Measurements from ENCODE around the gene GPSM3. TPM values are rescaled to one million over a fixed set of nuclear protein-coding genes. Genes with fewer than 3 reads are reported as not detected.

The GPSM3 gene
- total RNA-seq, 2 donors from 2014 or later = 6.7 to 8.6 TPM

- no peak within 1 kb of the TSS for H3K9ac ChIP-seq (ENCODE audit: low read depth in 2 of 2, low read length in 2 of 2)
- H3K4me1 ChIP-seq = peaks cover 3% of the 10 kb centered on the region
- TF ChIP-seq, protein P1, sequence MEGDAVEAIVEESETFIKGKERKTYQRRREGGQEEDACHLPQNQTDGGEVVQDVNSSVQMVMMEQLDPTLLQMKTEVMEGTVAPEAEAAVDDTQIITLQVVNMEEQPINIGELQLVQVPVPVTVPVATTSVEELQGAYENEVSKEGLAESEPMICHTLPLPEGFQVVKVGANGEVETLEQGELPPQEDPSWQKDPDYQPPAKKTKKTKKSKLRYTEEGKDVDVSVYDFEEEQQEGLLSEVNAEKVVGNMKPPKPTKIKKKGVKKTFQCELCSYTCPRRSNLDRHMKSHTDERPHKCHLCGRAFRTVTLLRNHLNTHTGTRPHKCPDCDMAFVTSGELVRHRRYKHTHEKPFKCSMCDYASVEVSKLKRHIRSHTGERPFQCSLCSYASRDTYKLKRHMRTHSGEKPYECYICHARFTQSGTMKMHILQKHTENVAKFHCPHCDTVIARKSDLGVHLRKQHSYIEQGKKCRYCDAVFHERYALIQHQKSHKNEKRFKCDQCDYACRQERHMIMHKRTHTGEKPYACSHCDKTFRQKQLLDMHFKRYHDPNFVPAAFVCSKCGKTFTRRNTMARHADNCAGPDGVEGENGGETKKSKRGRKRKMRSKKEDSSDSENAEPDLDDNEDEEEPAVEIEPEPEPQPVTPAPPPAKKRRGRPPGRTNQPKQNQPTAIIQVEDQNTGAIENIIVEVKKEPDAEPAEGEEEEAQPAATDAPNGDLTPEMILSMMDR (IDR thresholded peaks at IDR 0.05) = no peak
- DNase-seq = no peak
- H3K36me3 ChIP-seq = peaks cover 4% of the 10 kb centered on the region
- no peaks in the 10 kb centered on the region for H3K9me3 ChIP-seq
- H3K4me3 ChIP-seq = no peak within 1 kb of the TSS
- H3K27ac ChIP-seq = no peak within 1 kb of the TSS
- no peaks in the 10 kb centered on the region for H3K27me3 ChIP-seq
- intact Hi-C loops (cut with DNase I) = no loop called here
Observed at GRCh38 chr6:32184084-32184640, 8.3 kb downstream of the GPSM3 start, which contains the start of gene AGER. Gene AGER (minus strand): TSS chr6:32184253. CDS start chr6:32184222, 31 bp downstream.

GRCh38 chr6:32183483-32184083, 8.9 kb downstream of the GPSM3 start:
- H3K4me3 ChIP-seq = no peak overlapping the region
- H3K4me1 ChIP-seq = peaks cover 6% of the 10 kb centered on the region
- H3K27ac ChIP-seq = no peak overlapping the region
- peaks cover 4% of the 10 kb centered on the region for H3K36me3 ChIP-seq
- no peak for DNase-seq
- H3K9me3 ChIP-seq = no peaks in the 10 kb centered on the region
- TF ChIP-seq, protein P1 (IDR thresholded peaks at IDR 0.05) = no peak
- intact Hi-C loops (cut with DNase I) = no loop called here
- H3K9ac ChIP-seq (ENCODE audit: low read depth in 2 of 2, low read length in 2 of 2) = no peak overlapping the region
- no peaks in the 10 kb centered on the region for H3K27me3 ChIP-seq

GRCh38 chr6:32183030-32183429, 9.4 kb downstream of the GPSM3 start:
- Histone ChIP-seq H3K4me3 (no peak overlapping the region), H3K4me1 (peaks cover 6% of the 10 kb centered on the region), H3K36me3 (peaks cover 4% of the 10 kb centered on the region), H3K9ac (ENCODE audit: low read depth in 2 of 2, low read length in 2 of 2) (no peak overlapping the region), H3K9me3 (no peaks in the 10 kb centered on the region), H3K27me3 (no peaks in the 10 kb centered on the region), H3K27ac (no peak overlapping the region)
- no peak for DNase-seq
- intact Hi-C loops (cut with DNase I) = no loop called here
- TF ChIP-seq, protein P1 (IDR thresholded peaks at IDR 0.05) = no peak

DNA sequence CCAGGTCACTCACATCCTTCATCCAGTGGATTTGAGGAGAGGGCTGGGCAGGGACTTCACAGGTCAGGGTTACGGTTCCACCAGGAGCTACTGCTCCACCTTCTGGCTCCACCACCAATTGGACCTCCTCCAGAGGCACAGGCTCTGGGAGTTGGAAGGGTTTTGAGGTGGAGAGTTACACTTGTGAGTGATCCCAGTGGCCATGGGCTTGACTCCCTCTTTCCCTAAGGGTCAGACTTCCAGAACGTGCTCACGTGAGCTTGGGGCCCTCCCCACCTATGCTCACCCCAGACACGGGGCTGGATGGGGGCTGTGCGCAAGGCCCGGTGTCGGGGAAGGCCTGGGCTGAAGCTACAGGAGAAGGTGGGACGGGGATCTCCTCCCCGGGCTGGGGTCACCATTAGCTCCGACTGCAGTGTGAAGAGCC, 9.9 kb downstream of the GPSM3 start:
- H3K9ac ChIP-seq (ENCODE audit: low read depth in 2 of 2, low read length in 2 of 2) = no peak overlapping the region
- H3K4me3 ChIP-seq = no peak overlapping the region
- H3K27me3 ChIP-seq = no peaks in the 10 kb centered on the region
- no peak for DNase-seq
- H3K27ac ChIP-seq = no peak overlapping the region
- H3K36me3 ChIP-seq = peaks cover 4% of the 10 kb centered on the region
- TF ChIP-seq, protein P1 (IDR thresholded peaks at IDR 0.05) = no peak
- intact Hi-C loops (cut with DNase I) = no loop called here
- H3K9me3 ChIP-seq = no peaks in the 10 kb centered on the region
- peaks cover 6% of the 10 kb centered on the region for H3K4me1 ChIP-seq

DNA sequence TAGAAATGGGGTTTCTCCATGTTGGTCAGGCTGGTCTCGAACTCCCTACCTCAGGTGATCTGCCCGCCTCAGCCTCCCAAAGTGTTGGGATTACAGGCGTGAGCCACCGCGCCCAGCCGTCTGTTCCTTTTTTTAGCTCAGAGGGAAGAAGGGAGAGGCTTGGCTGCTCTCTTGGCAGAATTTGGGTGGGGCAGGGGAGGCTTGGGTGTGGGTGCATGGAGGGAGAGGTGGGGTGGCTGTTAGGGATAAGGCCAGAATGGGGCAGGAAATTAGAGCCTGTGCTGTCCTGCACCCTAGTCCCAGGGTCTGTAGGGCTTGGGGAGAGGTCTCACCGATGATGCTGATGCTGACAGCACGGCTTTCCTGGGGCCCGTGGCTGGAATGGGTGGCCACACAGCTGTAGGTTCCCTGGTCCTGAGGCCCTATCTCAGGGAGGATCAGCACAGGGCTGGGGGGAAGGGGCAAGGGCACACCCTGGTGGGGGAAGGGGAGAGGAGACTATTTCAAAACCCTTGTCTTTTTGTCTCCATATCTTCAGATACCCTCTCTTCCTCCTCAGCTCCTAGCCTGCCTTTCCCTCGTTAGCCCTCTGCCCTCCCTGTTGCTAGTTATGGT, 10.4 kb downstream of the GPSM3 start:
- Histone ChIP-seq H3K27me3 (no peaks in the 10 kb centered on the region), H3K9me3 (no peaks in the 10 kb centered on the region), H3K36me3 (peaks cover 4% of the 10 kb centered on the region), H3K9ac (ENCODE audit: low read depth in 2 of 2, low read length in 2 of 2) (no peak overlapping the region), H3K4me1 (peaks cover 6% of the 10 kb centered on the region), H3K4me3 (no peak overlapping the region), H3K27ac (no peak overlapping the region)
- no peak for DNase-seq
- intact Hi-C loops (cut with DNase I) = no loop called here
- TF ChIP-seq, protein P1 (IDR thresholded peaks at IDR 0.05) = no peak

All from colonic mucosa (tissue), 4 donors.